Urinary bladder (tissue), 4 donors: Measurements from ENCODE around the gene HUNK. TPM values are rescaled to one million over a fixed set of nuclear protein-coding genes. Genes with fewer than 3 reads are reported as not detected.

Experiments used
- DNase-seq: peaks from one replicate; pipeline ENCODE4 v3.0.0-alpha.2; 2015; ENCODE audit errors: extremely low spot score
- H3K27ac ChIP-seq: one replicate; pipeline ENCODE4 v1.5.1; 2013; ENCODE audit warnings: low read depth, mild to moderate bottlenecking, moderate library complexity
- H3K36me3 ChIP-seq: one replicate; pipeline ENCODE4 v1.6.1; 2013; ENCODE audit warnings: mild to moderate bottlenecking, moderate library complexity; ENCODE audit not compliant: insufficient read depth
- H3K4me1 ChIP-seq: one replicate; pipeline ENCODE4 v1.6.1; 2013; ENCODE audit warnings: mild to moderate bottlenecking, moderate library complexity; ENCODE audit not compliant: insufficient read depth
- H3K4me3 ChIP-seq: one replicate; pipeline ENCODE4 v1.5.1; 2013; ENCODE audit warnings: low read depth, low read length
- WGBS: extraction: QIAGEN DNeasy Blood & Tissue Kit; methylation state at CpG from one replicate; pipeline ENCODE4 v1.1.7; 2013; 5-methylcytosine and 5-hydroxymethylcytosine counted together
- polyA plus RNA-seq: library from polyadenylated mRNA; stranded (reverse); fragments of 200-250 nt; gene quantifications from one replicate; pipeline ENCODE4 v1.2.3, GENCODE V29; 2013
- total RNA-seq: library from RNA; depleted of rRNA; stranded (reverse); fragments of >200 nt; gene quantifications from one replicate; pipeline ENCODE4 v1.2.3, GENCODE V29; 2014
- donor health status: healthy with polysubstance abuse.
- donor health status: healthy.

HUNK gene
- total and polyA plus RNA-seq, 2 donors: 2.8 to 7.3 TPM

DNA sequence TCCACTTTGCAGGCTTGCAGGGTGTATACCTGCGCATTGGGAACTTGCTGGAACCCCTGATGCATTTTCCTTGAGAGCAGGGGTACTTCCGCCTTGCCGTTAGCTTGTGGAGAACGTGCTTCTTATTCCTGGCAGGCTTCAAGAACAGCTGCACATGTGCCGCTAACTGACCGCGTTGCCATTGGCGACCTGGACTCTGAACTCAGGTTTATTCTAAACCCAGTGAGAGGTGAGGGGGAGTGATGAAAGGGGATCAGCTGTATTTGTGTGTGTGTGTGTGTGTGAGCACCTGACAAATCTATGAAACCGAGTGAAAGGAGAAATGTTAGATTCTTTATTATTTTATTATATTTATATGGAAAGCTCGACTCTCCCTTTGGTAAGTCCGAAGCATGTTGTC lies 128.6 kb downstream of the HUNK start:
- DNase-seq: no peak
- H3K36me3 ChIP-seq: no peaks in the 10 kb centered on the region
- 79% methylated on average over 11 of the region's 11 CpGs for WGBS
- no peak overlapping the region for H3K27ac ChIP-seq
- no peak overlapping the region for H3K4me3 ChIP-seq
- no peaks in the 10 kb centered on the region for H3K4me1 ChIP-seq

DNA sequence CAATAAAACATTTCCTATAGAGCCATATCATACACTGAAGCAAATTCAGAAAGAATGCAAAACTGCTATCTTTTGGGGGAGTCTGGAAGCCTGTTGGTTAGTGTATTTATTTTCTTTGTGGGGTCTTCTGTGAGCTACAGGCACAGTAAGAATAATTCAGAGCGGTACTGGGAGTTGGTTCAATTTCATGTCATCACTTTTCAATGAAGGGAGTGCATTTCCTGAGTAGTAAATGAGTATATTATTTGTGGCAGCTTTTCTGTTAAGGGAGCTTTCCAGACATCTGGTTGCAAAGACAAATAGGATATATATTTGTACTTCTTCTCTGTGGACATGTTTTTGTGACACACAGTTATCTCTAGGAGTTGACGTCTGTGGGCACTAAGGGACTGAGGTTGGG lies 130.6 kb downstream of the HUNK start:
- Histone ChIP-seq H3K36me3 (no peaks in the 10 kb centered on the region), H3K4me1 (no peaks in the 10 kb centered on the region), H3K27ac (no peak overlapping the region), H3K4me3 (no peak overlapping the region)
- DNase-seq: no peak
- WGBS: 79% methylated on average over 2 of the region's 2 CpGs

- H3K36me3 ChIP-seq: no peaks in the 10 kb centered on the region
- 71% methylated on average over 3 of the region's 3 CpGs for WGBS
- no peak overlapping the region for H3K27ac ChIP-seq
- no peaks in the 10 kb centered on the region for H3K4me1 ChIP-seq
- DNase-seq: no peak
- no peak overlapping the region for H3K4me3 ChIP-seq
These were observed 131.5 kb downstream of the HUNK start for GRCh38 chr21:32004291-32004690.

DNA sequence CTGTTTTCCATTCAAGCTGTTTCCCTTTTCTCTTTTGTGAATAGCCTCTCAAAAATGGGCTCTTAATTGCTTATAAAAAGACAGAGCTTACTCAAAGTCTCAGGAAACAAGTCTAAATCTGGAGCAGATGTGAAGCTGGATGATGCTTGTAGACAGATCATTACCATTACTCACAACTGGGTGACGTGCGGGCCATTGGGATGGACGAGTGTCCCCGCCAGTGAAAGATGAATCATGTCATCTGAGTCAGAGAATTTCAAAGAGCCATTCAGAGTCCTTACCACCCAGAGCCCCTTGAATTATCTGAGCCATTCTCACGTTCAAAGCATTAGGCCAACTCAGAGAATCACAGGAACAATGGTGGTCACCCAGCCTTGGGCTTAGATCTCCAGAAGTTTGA lies 134.6 kb downstream of the HUNK start:
- no peak overlapping the region for H3K27ac ChIP-seq
- no peak overlapping the region for H3K4me3 ChIP-seq
- 70% methylated on average over 5 of the region's 5 CpGs for WGBS
- no peaks in the 10 kb centered on the region for H3K36me3 ChIP-seq
- DNase-seq: no peak
- no peaks in the 10 kb centered on the region for H3K4me1 ChIP-seq

DNA sequence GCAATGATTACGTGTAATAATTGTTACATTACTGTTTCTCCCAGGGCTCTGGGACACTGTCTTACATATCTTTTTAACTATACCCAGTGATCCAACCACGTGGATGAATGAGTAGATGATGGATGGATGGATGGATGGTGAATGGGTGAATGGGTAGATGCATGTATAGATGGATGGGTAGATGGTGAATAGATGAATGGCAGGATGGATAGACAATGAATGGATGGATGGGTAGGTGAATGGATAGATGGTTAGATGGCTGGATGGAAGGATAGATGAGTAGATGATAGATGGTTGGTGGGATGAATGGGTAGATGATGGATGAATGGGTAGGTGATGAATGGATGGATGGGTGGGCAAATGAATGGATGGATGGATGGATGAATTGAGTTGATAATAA lies 135.9 kb downstream of the HUNK start:
- Histone ChIP-seq H3K4me3 (no peak overlapping the region), H3K27ac (no peak overlapping the region), H3K36me3 (no peaks in the 10 kb centered on the region), H3K4me1 (no peaks in the 10 kb centered on the region)
- 77% methylated on average over 2 of the region's 2 CpGs for WGBS
- DNase-seq: no peak

DNA sequence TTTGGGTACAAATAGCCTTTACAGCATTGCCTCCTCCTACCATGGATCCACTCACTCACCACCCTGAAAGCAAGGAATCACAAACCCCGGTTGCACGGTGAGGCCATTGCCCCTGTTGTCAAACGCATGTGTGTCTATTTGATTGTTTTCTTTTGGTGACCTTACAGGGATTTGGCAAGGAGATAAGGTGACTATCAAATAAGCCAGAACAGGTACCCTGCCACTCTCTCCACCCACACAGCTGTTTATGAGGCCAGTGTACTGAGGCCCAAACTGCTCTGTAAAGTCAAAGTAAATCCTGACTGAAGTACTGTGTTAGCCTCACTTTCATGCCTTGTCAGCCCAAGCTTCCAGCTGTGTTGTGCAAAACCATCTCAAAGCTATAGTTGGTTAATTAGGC lies 136.4 kb downstream of the HUNK start:
- Histone ChIP-seq H3K27ac (no peak overlapping the region), H3K4me1 (no peaks in the 10 kb centered on the region), H3K4me3 (no peak overlapping the region), H3K36me3 (no peaks in the 10 kb centered on the region)
- 39% methylated on average over 3 of the region's 3 CpGs for WGBS
- no peak for DNase-seq

DNA sequence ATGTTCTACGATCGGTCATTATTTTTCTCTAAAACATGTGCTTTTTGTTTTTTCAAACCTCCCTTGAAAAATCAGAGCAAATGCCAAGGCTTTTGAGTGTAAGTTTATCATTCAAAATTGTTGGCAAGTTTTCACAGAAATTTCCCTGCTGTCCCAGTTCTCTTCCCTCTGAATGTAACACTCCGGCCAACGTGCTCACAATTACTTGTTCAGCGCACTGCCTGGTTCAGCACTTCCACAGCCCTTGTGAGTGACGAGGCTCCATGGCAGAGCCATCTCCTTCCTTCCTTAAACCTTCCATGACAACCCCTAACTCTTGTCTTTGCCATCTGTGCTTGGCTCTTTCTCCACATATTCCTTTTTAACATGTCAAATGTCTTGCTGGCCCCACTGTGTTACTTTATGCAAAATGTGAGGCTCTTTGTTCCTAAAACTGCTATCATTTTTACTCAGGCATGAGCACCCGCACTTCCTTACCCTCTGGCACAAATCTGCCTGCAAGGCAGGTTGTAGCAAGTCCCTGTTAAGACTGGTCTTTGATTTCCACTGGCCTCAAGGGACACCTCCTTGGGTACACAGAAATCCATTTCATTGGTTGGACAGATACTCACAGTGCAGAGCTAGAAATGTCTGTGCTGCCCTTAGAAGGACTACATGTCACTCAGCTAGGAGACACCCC lies 142.8 kb downstream of the HUNK start:
- whole genome bisulfite sequencing: 56% methylated on average over 7 of the region's 7 CpGs
- DNase-seq: peak; percentile 33
- H3K4me3 ChIP-seq: no peak overlapping the region
- H3K36me3 ChIP-seq: no peaks in the 10 kb centered on the region
- no peaks in the 10 kb centered on the region for H3K4me1 ChIP-seq
- H3K27ac ChIP-seq: no peak overlapping the region

GRCh38 chr21:32018381-32018780 lies 145.6 kb downstream of the HUNK start:
- 93% methylated on average over 3 of the region's 3 CpGs for WGBS
- H3K27ac ChIP-seq: no peak overlapping the region

DNA sequence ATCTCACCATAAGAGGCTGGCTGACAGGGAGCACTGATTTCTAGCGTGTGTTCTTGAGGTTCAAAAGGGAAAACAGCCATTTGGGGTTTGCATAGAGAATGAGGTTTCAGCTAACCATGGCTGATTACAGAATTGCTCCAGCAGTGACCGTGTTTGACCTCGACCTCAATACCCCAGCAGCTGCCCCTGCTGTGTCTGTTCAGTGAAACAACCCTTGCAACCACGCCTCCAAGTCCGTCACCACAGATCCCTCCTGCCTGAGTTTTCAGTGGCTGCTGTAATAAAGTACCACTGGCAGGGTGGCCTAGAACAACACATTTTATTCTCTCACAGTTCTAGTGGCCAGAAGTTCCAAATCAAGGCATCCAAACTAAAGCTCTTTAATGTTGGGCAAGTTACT lies 147.7 kb downstream of the HUNK start:
- 77% methylated on average over 5 of the region's 5 CpGs for WGBS
- Histone ChIP-seq H3K4me1 (no peaks in the 10 kb centered on the region), H3K27ac (no peak overlapping the region), H3K4me3 (no peak overlapping the region), H3K36me3 (no peaks in the 10 kb centered on the region)
- no peak for DNase-seq

More at GRCh38 chr21:32018381-32018780, 145.6 kb downstream of the HUNK start:
- no peak overlapping the region for H3K4me3 ChIP-seq
- no peaks in the 10 kb centered on the region for H3K36me3 ChIP-seq
- H3K4me1 ChIP-seq: no peaks in the 10 kb centered on the region
- no peak for DNase-seq

DNA sequence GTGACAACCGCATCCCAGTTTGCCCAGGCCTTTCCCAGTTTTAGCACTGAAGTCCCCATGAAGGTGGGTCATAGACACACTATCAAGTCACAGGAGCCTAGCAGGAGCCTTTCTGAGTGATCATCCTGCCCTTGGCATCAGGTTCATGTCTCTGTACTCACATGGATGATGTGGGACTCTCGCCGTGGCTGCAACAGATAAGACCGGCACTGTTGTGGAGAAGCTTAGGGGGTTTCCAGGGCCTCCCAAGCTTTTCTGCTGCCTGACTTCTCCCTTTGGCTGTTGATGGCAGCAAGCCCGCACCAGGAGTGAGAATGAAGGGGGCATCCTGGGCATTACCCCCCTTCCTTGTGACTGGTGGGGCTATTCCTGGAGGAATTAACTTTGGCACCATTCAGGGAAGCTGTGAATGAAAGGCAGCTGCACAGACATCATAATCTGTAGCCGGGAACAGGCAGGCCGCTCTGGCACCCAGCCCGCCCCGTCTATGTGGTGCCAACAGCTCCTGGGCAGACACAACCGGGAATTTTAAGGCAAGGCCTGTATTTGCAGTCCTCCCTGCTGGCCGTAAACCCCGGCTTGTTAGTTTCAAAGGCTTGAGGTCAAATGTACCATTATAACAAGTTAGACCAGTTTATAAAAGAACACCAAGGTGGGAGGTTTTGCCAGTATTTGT lies 148.6 kb downstream of the HUNK start:
- no peak for DNase-seq
- no peak overlapping the region for H3K27ac ChIP-seq
- WGBS: 44% methylated on average over 12 of the region's 12 CpGs

GRCh38 chr21:32022146-32022545 lies 149.3 kb downstream of the HUNK start:
- WGBS: 73% methylated on average over 6 of the region's 6 CpGs
- no peaks in the 10 kb centered on the region for H3K36me3 ChIP-seq
- H3K4me3 ChIP-seq: no peak overlapping the region
- DNase-seq: no peak
- no peak overlapping the region for H3K27ac ChIP-seq
- H3K4me1 ChIP-seq: no peaks in the 10 kb centered on the region

More for the DNA sequence above, 148.6 kb downstream of the HUNK start:
- H3K4me3 ChIP-seq: no peak overlapping the region
- no peaks in the 10 kb centered on the region for H3K36me3 ChIP-seq
- no peaks in the 10 kb centered on the region for H3K4me1 ChIP-seq

DNA sequence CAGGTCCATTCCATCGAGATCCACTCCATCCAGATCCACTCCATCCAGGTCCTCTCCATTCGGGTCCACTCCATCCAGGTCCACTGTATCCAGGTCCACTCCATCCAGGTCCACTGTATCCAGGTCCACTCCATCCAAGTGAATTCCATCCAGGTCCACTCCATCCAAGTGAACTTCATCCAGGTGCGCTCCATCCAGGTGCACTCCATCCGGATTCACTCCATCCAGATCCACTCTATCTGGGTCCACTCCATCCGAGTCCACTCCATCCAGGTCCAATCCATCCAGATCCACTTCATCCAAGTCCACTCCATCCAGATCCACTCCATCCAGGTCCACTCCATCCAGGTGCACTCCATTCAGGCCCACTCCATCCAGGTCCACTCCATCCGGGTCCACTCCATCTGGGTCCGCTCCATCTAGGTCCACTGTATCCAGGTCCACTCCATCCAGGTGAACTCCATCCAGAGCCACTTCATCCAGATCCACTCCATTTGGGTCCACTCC lies 157.4 kb downstream of the HUNK start:
- no peaks in the 10 kb centered on the region for H3K4me1 ChIP-seq
- 78% methylated on average over 7 of the region's 7 CpGs for WGBS
- H3K27ac ChIP-seq: no peak overlapping the region
- no peaks in the 10 kb centered on the region for H3K36me3 ChIP-seq
- no peak overlapping the region for H3K4me3 ChIP-seq
- DNase-seq: no peak

GRCh38 chr21:32034850-32035249 lies 162.0 kb downstream of the HUNK start:
- Histone ChIP-seq H3K4me1 (no peaks in the 10 kb centered on the region), H3K36me3 (no peaks in the 10 kb centered on the region)

DNA sequence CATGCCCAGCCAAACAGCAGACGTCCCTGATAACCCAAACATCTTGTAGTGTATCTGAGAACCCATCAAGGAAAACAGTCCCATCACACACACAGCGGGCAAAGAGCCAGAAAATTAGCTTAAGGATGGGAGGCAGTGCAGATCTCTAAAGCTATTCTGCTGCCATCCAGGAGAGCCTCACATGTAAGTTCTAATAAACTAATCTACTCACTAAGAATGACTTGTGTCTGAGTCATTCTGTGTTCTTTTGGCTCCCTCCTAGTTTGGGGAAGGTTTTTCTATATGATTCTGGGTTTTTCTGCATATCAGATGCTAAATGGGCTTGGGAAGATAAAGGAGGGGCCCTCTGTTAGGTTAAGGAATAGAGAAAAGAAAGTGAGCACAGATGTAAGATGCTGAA lies 162.8 kb downstream of the HUNK start:
- WGBS: 79% methylated on average over 2 of the region's 2 CpGs
- Histone ChIP-seq H3K4me1 (no peaks in the 10 kb centered on the region), H3K27ac (no peak overlapping the region), H3K4me3 (no peak overlapping the region), H3K36me3 (no peaks in the 10 kb centered on the region)
- DNase-seq: no peak

More at GRCh38 chr21:32034850-32035249, 162.0 kb downstream of the HUNK start:
- Histone ChIP-seq H3K4me3 (no peak overlapping the region), H3K27ac (no peak overlapping the region)
- no peak for DNase-seq
- 88% methylated on average over 5 of the region's 5 CpGs for WGBS
